GM18520 (cell line): ENCODE results near the gene PLEKHB2.
"Not testable (repeated sequence)": the region's sequence is repeated elsewhere in the genome, so short reads cannot be mapped to it uniquely, and the experiment has no call there.

Source experiments
- ATAC-seq: cut with Tn5 transposase; IDR thresholded peaks from one replicate; pipeline ENCODE4 v1.9.1; 2021; ENCODE audit not compliant: unreplicated experiment

The PLEKHB2 gene

DNA sequence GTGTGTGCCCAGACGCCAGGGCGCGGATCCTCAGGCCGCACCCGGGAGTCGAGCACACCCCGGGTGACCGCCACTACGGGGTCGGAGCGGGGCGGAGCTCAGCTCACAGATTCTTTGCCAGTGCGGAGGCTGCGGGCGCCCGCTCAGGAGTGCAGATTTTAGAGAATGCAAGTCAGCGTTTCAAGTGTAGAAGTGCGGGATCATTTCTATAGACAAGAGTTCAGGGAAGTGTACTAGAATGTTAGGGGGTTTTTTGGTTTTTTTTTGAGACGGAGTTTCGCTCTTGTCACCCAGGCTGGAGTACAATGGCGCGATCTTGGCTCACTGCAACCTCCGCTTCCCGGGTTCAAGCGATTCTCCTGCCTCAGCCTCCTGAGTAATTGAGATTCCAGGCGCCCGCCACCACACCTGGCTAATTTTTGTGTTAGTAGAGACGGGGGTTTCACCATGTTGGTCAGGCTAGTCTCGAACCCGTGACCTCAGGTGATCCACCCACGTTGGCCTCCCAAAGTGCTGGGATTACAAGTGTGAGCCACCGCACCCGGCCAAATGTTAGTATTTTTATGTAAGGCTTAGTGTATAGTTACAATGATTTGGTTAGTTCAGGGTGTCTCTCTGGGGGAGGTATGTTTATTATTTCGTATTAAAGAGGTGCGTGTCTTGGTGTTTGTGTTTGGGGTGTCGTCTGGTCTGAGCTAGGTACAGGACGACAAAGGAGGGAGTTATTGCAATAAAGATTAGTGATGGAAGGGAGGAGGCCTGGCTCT lies 11.3 kb upstream of the PLEKHB2 start:
- ATAC-seq, result peak; percentile 39

- no peak for ATAC-seq
These were observed 10.5 kb upstream of the PLEKHB2 start for GRCh38 chr2:131094463-131095281.

DNA sequence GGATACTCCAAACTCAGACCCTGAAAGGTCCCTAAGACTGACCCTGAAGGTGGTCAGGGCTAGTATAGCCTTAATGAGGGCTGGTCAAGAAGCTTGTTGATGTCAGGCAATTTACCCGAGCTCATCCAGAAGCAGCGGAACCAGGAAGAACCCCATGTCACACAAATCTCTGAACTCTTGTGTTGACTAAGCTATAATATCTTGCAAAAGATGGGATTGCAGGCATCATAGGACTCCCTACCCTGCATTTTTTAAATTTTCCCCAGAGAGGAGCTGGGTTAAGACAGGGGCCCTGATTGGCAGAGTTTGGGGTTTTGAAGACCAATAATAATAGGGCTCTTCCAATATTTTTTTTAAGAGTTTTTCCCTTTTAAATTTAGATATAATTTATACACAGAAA lies 2.0 kb upstream of the PLEKHB2 start:
- ATAC-seq, result no peak

- peak; percentile 40 for ATAC-seq
These were observed 515 bp upstream of the PLEKHB2 start for GRCh38 chr2:131104487-131105155.

- ATAC-seq, result peak; percentile 21
These were observed 1.0 kb downstream of the PLEKHB2 start for GRCh38 chr2:131105950-131106801.

- no peak for ATAC-seq
These were observed 7.4 kb downstream of the PLEKHB2 start for GRCh38 chr2:131112529-131112928.

- ATAC-seq, result no peak
These were observed 8.6 kb downstream of the PLEKHB2 start for GRCh38 chr2:131113566-131114227.

GRCh38 chr2:131114950-131115349 lies 9.8 kb downstream of the PLEKHB2 start:
- not testable (repeated sequence) for ATAC-seq

DNA sequence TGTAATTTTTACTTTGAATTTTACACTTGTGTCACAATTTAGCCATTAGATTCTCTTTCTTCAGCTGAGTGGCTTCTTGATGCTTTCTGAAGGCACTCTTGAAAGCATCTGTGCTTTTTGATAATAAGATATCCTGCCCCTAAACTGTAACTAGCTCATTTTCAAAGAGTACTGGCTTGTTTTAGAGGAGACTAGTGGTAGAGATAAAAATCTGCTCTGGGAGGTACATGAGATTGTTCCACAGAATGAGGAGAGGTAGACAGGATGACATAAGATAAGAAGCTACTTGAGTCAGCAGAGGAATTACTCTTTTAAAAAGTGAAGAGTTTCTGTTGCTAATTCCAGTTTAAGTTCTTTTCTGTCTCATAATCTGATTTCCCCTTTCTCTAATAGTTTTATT lies 10.6 kb downstream of the PLEKHB2 start:
- no peak for ATAC-seq

DNA sequence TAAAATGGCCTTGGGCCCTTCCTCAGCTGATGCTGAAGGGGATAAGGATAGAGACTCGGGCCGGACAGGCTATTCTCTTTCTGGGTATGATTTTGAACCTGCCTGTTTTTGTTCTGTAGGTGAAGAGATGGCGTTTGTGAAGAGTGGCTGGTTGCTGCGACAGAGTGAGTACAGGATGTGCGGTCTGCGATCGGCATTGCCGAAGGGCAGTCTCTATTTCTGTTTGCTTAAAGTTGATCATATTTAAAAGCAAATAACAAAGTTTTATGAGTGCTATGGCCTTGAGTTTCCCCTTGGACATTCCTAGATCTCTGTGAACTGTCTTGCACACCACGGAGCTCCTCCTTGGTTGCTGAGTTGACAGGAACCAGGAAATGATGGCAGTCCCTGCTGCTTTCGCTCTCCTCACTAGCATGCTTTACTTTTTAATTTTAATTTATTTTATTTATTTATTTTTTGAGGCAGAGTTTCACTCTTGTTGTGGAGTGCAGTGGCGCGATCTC lies 15.7 kb downstream of the PLEKHB2 start:
- ATAC-seq, result no peak

- no peak for ATAC-seq
These were observed 16.3 kb downstream of the PLEKHB2 start for GRCh38 chr2:131121464-131121863.

DNA sequence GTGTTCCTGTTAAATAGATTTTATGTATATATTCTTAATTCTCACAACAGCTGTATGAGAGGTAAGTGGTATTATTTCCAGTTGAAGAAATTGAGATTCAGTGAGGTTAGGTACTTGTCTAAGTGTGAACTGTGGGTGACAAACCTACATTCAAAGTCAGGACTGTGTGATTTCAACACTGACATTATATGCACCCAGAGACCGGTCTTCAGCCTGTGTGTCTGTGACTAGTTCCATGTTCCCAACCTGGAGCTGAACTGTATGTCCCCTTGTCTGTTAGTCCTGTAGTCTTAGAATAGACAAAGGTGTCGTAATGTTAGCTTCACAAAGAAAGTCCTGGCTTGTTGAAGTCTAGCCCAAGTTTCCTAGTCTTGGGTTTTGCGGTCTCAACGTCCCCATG lies 17.4 kb downstream of the PLEKHB2 start:
- ATAC-seq, result no peak

DNA sequence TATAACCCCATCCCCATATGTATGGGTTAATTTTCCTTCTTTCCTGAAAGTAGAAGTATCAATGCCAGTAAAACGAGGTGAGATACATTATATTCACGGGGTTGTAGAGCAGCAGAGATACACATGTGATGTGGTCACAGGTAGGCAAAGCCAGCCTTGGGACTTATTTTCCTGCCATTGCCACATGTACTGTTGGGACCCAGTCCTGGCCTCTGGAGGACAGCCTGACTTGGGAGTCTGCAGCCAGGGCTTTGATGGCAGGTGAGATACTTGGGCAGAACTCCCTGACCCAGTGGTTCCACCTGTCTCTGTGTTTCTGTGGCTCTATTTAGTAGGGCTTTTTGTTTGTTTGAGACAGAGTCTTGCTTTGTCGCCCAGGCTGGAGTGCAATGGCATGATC lies 18.1 kb downstream of the PLEKHB2 start:
- ATAC-seq, result no peak

DNA sequence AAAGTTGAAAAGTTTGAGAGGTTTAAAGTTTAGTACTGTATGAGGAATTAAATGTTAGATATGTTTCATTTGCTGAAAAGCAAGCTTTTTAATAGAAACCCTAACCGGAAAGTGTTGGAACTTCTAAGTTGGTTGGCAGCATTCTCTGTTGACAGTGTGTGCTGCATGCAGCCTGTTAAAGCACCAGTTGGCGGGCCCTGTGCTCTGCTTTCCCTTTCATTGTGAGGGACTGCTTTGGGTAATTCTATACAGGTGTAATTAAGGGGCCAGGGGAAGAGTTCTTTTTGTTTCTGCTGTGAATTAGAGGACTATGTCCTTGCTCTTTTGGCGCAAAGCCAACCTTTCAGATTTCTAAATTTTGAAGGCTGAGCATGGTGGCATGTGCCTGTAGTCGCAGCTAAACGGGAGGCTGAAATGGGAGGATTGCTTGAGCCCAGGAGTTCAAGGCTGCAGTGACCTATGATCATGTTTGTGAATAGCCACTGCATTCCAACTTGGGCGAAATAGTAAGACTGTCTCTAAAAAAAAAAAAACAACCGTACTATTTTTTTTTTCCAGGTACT lies 20.1 kb downstream of the PLEKHB2 start:
- no peak for ATAC-seq

DNA sequence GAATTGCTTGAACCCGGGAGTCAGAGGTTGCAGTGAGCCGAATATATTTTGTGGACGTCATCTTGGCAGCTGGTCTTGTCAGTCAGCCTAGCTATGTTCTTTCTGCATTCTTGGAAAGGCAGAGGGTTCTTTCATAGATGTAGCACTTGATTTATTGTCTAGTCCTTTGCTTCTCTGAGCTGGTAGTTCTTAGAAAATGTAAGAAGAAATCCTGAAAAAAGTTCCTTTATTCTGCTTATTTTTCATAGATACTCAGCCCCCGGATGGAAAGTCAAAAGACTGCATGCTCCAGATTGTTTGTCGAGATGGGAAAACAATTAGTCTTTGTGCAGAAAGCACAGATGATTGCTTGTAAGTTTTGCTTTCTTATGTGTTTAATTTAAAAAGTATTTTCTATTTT lies 21.3 kb downstream of the PLEKHB2 start:
- no peak for ATAC-seq

GRCh38 chr2:131127076-131127475 lies 21.9 kb downstream of the PLEKHB2 start:
- no peak for ATAC-seq

DNA sequence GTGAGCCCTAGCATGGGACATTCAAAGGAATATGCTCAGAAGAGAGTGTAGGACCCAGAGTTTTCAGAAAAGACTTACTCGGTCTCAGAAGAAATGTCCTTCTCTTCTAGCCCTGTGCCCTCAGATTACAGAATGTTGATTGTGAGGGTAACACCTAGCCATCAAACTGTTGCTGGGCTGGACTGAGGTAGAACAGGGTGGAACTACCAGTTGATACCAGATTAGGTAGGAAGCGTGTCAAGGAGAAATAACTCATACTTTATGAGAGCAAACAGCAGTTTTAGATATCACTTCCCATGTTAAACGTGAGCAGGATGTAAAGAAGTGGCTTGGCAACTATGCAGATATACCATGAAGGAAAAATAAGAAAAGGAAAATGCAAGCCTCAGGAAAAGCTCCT lies 22.8 kb downstream of the PLEKHB2 start:
- no peak for ATAC-seq

DNA sequence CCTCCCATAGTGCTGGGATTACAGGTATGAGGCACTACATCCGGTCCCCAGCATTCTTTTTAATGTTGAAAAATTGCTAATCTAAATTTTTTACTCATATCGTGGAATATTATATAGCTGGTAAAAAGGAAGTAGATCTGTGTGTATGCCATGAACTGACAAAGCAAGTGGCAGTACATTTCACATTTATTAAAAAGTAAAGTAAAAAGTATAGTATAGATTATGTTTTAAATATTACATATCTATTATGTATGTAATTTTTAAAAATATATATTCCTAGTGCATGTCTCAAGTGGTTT lies 25.1 kb downstream of the PLEKHB2 start:
- ATAC-seq, result no peak

DNA sequence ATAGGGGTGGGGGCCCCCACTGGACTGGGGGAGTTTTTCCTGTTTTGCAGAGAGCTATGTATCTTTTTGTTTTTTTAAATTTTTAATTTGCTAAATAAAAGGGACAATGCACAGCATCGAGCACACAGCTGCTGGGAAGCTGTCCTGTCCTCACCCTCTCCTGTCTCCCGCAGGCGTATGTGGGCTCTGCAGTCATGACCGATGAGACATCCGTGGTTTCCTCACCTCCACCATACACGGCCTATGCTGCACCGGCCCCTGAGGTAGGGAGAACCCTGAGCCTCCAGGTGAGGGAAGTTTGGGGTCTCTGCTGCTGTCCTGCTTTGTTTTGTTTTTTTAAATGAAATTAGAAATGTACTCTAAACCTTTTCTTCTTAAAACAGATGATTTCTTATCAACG lies 27.6 kb downstream of the PLEKHB2 start:
- no peak for ATAC-seq

DNA sequence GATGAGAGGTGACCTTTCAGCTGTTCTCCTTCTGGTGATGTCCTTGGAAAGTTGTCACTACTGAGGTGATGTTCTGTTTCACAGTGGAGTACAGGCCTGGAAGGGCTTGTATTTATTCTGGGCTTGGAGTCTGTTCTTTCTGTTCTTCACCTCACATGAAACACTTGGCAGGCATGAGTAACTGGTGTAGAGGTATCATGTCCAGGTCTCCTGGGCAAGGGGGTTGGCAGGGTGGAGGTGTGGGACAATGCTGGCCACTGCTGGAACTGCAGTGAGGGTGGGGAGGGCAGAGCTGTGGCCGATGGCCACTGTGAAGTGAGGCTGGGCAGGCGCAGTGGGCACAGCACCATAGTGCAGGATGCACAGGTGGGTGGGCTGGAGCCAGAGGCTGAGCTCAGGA lies 35.4 kb downstream of the PLEKHB2 start:
- ATAC-seq, result no peak
